NCI-H774 (cell line): ENCODE measurements around the gene BCDIN3D.

Experiments used
- DNase-seq: peaks from one replicate; lab custom pipeline; 2025; lab: John Stamatoyannopoulos, UW

The BCDIN3D gene

GRCh38 chr12:49796606-49797448 lies 46.1 kb downstream of the BCDIN3D start:
- DNase-seq = no peak

DNA sequence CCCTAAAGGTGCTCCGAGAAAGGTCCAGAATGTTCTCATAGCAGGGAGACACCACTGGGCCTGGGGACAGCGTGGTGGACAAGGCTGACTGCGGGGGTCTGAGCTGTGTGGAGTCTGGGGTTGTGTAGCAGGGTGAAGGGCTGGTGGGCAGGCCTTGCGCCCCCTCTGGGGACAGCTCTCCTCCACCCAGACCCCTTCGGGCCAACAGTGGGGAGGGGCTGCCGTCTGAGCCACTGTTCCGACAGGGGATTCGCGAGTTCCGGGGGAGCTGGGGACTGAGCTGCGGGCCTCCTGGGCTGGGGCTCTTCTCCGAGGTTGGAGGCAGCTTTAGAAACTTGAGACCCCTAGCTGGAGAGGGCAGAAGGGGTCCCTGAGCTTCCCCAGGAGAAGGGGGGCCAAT lies 46.8 kb downstream of the BCDIN3D start:
- DNase-seq = no peak

- DNase-seq = no peak
Observed at GRCh38 chr12:49795654-49796105, 47.2 kb downstream of the BCDIN3D start.

DNA sequence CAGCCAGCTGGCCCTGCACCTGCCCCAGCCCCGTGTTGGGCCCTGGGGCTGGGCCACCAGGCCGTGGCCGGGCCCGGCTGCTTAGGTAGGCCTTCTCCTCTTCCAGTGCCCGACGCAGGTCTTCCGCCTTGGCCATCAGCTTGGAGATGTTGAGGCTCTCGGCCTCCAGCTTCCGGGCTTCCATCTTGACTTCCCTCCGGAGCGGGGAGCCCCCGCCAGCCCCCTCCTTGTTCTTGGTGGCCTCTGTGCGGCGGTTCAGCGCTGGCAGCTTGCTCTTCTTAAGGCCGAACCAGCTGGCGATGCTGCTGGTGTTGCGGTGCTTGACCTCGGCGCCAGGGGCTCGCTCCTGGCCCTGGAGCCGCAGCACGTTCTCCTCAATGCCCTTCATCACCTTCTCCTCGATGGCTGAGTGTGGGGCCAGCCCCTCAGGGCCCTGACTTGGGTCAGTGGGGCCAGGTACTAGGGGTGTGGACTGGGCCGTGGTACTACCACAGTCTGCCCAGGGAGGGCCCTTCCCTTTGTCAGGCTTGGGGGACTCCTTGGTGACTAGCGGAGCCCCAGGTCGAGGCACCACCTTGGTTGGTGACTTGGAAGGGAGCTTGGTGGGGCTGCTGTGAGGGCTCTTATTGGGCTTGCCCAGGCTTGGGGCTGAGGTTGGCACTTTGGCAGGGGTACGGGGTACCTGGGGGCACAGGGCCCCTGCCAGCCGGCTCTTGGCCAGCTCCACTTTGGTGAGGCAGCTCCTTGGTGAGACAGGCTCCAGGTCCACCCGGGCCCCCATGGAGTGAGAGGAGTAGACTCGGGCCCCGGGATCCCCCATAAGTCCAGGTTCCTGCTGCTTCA lies 47.9 kb downstream of the BCDIN3D start:
- no peak for DNase-seq

DNA sequence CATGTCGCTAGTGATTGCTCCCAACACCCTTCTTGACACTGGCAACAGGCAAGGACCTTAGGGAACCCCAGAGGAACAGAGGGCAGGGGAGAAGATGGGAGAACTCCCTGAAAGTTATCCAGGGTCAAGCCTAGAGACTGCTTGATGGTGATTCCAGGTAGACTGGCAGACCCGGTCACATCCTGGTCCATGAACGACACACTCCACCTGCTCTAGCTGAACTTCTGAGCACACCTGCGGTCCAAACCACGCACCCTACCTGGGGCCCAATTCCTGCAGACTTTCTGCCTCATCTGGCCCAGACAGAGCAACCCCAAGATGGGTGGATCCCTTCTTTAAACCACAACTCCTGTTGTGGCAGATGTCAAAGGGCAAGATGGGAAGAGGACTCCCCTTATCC lies 48.9 kb downstream of the BCDIN3D start:
- no peak for DNase-seq

- DNase-seq = no peak
Observed at GRCh38 chr12:49793620-49794019, 49.3 kb downstream of the BCDIN3D start.

- DNase-seq = no peak
Observed at GRCh38 chr12:49792976-49793580, 49.8 kb downstream of the BCDIN3D start.

DNA sequence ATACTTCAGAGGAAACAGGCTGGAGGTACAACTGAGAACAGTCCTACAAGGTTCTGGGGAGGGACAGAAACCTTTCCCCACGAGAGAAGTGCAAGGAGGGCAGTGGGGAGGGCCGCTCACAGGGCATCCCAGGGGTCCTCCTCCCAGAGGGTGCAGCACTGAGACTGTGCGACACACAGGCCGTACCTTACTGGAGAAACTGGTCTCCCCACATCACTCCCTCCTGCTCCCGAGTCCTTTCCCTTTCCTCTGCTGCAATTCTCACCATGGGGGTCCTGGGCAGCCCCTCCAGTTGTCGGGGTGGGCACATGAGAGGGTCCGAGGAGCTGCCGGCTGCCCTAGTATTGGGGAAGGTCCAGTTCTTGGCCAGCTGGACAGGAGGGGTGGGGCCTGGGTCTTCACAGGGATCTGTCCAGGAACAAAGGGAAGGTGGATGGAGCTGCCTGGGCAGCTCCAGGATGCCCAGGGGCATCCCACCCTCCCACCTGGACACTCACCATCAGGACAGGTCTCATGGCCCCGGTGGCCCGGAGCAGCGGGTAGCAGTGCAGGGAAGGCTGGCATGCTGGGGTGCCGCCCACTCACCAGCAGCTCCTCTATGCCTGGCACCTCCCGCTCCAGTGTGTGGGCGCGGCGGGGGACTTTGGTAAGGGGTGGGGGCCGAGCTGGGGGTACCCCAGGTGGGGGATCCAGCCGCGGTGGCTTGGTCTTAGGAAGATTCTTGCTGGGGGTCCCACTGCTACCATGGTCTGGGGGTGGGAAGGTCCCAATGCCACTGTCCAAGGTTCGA lies 50.5 kb downstream of the BCDIN3D start:
- DNase-seq = no peak

- no peak for DNase-seq
Observed at GRCh38 chr12:49791700-49792099, 51.2 kb downstream of the BCDIN3D start.

GRCh38 chr12:49790741-49791555 lies 52.0 kb downstream of the BCDIN3D start:
- DNase-seq = no peak

- peak; percentile 62 for DNase-seq
Observed at GRCh38 chr12:49789992-49790391, 52.9 kb downstream of the BCDIN3D start.

- no peak for DNase-seq
Observed at GRCh38 chr12:49787672-49788071, 55.2 kb downstream of the BCDIN3D start.
